NB4 (cell line): ENCODE data around the gene SPC25.

Experiments
- CTCF ChIP-seq: IDR thresholded peaks from one replicate; pipeline ENCODE4 v1.5.1; 2012; ENCODE audit warnings: low read depth, low read length
- POLR2A ChIP-seq: IDR thresholded peaks from 2 replicates; pipeline ENCODE4 v1.6.1; 2011; ENCODE audit warnings: mild to moderate bottlenecking; ENCODE audit not compliant: insufficient read length; ENCODE audit errors: extremely low read depth

- TF ChIP-seq CTCF (no peak), POLR2A (no peak)
Measured at GRCh38 chr2:168895771-168896170, 5.5 kb upstream of the SPC25 start.
